Spinal cord (tissue), 10 donors: ENCODE measurements around the gene SLC35B3. TPM values are rescaled to one million over a fixed set of nuclear protein-coding genes. Genes with fewer than 3 reads are reported as not detected.
A peak's percentile ranks its signal among the peaks of the same experiment; 100 is the strongest.
"Not testable (repeated sequence)": the region's sequence is repeated elsewhere in the genome, so short reads cannot be mapped to it uniquely, and the experiment has no call there.

ENCODE experiments used
- DNase-seq, 6 donors: peaks; one replicate each; pipeline versions ENCODE4 v3.0.0 to v3.0.0-alpha.2; 2013 to 2015; ENCODE audit warnings: low spot score in 6 of 6, low read depth in 4 of 6
- H3K27ac ChIP-seq: one replicate; pipeline ENCODE4 v1.5.1; 2013; ENCODE audit warnings: low read depth, low read length, control low read depth
- H3K27me3 ChIP-seq: one replicate; pipeline ENCODE4 v1.6.1; 2013; ENCODE audit warnings: low read length; ENCODE audit not compliant: control insufficient read depth, insufficient read depth
- H3K36me3 ChIP-seq: one replicate; pipeline ENCODE4 v1.6.1; 2013; ENCODE audit warnings: low read length; ENCODE audit not compliant: control insufficient read depth, insufficient read depth
- H3K4me1 ChIP-seq: one replicate; pipeline ENCODE4 v1.6.1; 2013; ENCODE audit warnings: low read length; ENCODE audit not compliant: control insufficient read depth, insufficient read depth
- H3K4me3 ChIP-seq: one replicate; pipeline ENCODE4 v1.5.1; 2013; ENCODE audit warnings: low read depth, low read length, control low read depth
- H3K9me3 ChIP-seq: one replicate; pipeline ENCODE4 v1.6.1; 2013; ENCODE audit warnings: low read length; ENCODE audit not compliant: control insufficient read depth, insufficient read depth
- WGBS: methylation state at CpG from one replicate; pipeline ENCODE4 v1.1.5; 2013; ENCODE audit warnings: missing lambda C conversion rate; ENCODE audit not compliant: insufficient coverage; 5-methylcytosine and 5-hydroxymethylcytosine counted together
- polyA plus RNA-seq, 2 donors: library from polyadenylated mRNA; unstranded; fragments of 120-200 nt; gene quantifications; one replicate each; pipeline ENCODE4 v1.2.1, GENCODE V29; 2013; ENCODE audit not compliant: insufficient read length in 2 of 2
- total RNA-seq, 2 donors: library from RNA; depleted of rRNA in 1 of 2; stranded (reverse); fragments of 120-200 nt in 1 of 2; fragments of >200 nt in 1 of 2; gene quantifications; one replicate each; pipeline versions ENCODE4 v1.2.3 to v1.2.4, GENCODE V29; 2013 to 2014
- donor health status: healthy.

The SLC35B3 gene
- total and polyA plus RNA-seq, 4 donors, result 13.9 to 21.9 (median 19.8) TPM

DNA sequence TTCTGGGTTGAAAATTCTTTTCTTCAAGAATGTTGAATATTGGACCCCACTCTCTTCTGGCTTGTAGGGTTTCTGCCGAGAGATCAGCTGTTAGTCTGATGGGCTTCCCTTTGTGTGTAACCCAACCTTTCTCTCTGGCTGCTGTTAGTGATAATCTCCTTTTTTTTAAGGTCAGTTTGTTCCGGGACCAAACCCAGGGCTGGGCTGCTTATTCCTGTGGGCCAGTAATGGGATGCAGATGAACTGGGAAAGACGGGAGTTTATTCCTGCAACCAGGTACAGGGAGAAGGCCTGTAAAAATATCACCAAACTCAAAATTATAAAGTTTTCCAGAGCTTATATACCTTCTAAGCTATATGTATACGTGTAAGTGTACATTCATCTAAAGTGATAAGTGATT lies 10.6 kb upstream of the SLC35B3 start:
- not testable (repeated sequence) for H3K4me3 ChIP-seq, H3K9me3 ChIP-seq, H3K36me3 ChIP-seq, DNase-seq, H3K27me3 ChIP-seq, H3K27ac ChIP-seq, H3K4me1 ChIP-seq
- no CpG with 5 or more reads among the region's 4 CpGs for WGBS

DNA sequence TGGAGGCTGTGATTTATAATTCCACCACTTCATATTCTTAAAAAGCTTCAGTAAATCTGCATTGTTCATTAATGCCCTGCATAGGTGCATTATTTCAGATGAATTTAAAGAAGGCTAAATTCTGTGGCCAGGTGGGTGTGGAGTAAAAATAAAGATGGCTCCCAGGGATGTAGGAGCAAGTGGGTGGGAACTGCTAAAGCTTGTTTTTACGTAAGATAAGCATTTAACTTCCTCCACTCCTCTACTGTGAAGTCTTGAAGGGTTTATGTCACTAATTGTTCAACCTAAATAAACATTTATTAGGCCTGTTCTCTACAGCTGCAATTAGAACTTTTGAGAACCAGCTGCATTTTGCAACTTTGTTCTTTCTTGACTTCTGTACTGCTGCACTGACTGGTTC lies 6.8 kb upstream of the SLC35B3 start:
- Histone ChIP-seq H3K4me1 (no peaks in the 10 kb centered on the region), H3K27ac (no peak overlapping the region), H3K4me3 (no peak overlapping the region), H3K9me3 (no peaks in the 10 kb centered on the region), H3K27me3 (no peaks in the 10 kb centered on the region), H3K36me3 (no peaks in the 10 kb centered on the region)
- WGBS, result no CpG with 5 or more reads among the region's 1 CpG
- DNase-seq, result no peak

DNA sequence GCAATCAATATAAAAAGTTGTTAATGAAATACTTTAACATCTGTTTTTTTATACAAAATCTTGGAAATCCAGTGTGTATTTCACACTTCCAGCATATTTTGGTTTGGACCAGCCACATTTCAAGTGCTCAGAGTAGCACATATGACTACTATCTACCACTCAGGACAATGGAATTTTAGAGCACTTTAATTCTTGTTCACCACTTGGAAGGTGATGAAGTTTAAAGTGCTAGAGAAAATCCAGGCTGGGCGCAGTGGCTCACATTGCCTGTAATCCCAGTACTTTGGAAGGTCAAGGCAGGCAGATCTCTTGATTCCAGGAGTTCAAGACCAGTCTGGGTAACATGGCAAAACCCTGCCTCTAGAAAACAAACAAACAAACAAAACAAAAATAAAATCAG lies 6.1 kb upstream of the SLC35B3 start:
- no peaks in the 10 kb centered on the region for H3K27me3 ChIP-seq
- H3K9me3 ChIP-seq, result no peaks in the 10 kb centered on the region
- H3K4me1 ChIP-seq, result no peaks in the 10 kb centered on the region
- no peak overlapping the region for H3K4me3 ChIP-seq
- no peak for DNase-seq
- no peak overlapping the region for H3K27ac ChIP-seq
- no peaks in the 10 kb centered on the region for H3K36me3 ChIP-seq
- 100% methylated on average over 1 of the region's 1 CpG for WGBS

DNA sequence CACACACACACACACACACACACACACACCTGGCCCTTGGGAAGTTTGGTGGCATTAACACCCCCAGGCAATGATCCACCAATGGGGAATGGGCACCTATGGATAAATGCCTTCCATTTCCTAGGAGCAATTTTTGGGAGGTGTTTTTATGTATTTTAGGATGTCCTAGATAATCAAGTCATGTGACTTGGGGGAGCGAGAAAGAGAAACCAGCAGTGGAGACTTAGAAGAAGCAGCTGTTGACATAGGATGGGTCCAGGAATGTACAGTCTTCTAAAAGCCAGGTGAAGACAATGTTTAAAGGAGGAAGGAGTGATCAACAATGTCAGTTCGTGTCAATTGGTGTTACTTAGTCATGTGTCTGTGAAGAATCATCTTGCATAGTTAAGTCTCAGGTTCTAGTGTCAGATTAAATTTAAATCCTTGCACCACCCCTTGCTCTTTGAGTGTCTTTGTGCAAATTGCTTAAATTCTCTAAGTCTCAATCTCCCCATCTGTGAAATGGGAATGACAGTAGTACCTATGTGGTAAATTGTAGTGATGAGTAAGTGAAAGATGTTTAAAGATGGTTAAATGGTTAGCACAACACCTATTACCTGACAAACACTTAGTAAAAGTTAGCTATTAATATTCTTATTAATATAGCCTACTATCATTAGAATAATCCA lies 4.4 kb upstream of the SLC35B3 start:
- H3K27me3 ChIP-seq, result no peaks in the 10 kb centered on the region
- no peak for DNase-seq
- no peaks in the 10 kb centered on the region for H3K9me3 ChIP-seq
- no peak overlapping the region for H3K27ac ChIP-seq
- no peak overlapping the region for H3K4me3 ChIP-seq
- H3K4me1 ChIP-seq, result peaks cover 3% of the 10 kb centered on the region
- no peaks in the 10 kb centered on the region for H3K36me3 ChIP-seq
- 40% methylated on average over 2 of the region's 2 CpGs for WGBS

DNA sequence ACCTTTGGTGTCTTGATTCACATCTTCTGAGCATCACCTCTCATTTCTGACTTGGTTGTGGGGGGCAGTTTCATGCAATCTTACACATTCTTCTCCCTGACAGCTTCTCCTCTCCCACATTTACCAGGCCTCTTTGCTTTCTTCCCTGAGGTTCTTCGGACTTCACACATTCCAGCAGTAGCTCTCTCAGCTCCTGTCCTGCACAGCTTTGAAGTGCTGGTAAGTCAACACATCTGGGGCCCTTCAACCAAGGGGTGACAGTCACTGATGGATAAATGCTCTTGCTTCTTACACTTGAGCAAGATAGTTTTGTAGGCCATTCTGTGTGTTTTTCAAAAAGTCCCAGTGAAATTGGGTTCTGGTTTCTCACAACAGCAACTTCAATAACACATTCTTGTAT lies 2.5 kb upstream of the SLC35B3 start:
- no peaks in the 10 kb centered on the region for H3K9me3 ChIP-seq
- H3K36me3 ChIP-seq, result no peaks in the 10 kb centered on the region
- peaks cover 3% of the 10 kb centered on the region for H3K4me1 ChIP-seq
- no peaks in the 10 kb centered on the region for H3K27me3 ChIP-seq
- H3K4me3 ChIP-seq, result no peak overlapping the region
- no peak for DNase-seq
- 100% methylated on average over 1 of the region's 1 CpG for WGBS
- no peak overlapping the region for H3K27ac ChIP-seq

DNA sequence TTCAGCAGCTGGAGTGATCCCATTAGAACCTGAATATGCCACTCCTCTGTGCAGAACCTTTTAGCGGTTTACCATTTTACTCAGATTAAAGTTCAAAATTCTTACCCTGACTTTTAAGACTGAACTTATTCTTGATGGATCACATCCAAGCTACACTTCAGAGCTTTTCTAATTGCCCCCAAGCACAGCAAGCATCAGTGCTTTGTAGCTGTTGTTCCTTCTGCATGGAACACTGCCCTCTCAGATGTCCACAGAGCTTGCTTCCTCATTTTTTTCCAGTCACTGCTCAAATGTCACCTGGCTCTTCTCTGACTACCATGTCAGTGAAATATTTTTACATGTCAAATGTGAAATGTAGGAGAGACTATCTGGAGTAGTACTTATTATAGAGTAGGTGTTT lies 1.6 kb upstream of the SLC35B3 start:
- Histone ChIP-seq H3K36me3 (no peaks in the 10 kb centered on the region), H3K9me3 (no peaks in the 10 kb centered on the region), H3K27me3 (no peaks in the 10 kb centered on the region), H3K27ac (no peak overlapping the region), H3K4me3 (no peak overlapping the region), H3K4me1 (peaks cover 3% of the 10 kb centered on the region)
- DNase-seq, result no peak
- WGBS, result 100% methylated on average over 1 of the region's 1 CpG

DNA sequence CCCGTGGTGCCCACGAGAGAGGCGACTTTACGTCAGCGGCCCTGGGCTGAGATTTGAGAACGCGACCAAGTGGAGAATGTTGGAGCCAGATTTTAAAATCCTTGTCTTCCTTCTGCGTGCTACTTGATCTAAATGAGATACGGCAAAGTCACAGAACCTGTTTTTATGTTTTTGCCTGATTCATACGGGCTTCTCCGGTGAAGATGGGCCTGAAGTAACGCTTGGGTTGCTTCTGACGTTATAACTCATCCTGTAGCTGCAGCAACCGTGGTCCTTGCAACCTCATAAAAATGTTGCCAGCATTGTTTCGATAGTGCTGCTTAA lies 462 bp upstream of the SLC35B3 start:
- WGBS, result 29% methylated on average over 14 of the region's 15 CpGs

DNA sequence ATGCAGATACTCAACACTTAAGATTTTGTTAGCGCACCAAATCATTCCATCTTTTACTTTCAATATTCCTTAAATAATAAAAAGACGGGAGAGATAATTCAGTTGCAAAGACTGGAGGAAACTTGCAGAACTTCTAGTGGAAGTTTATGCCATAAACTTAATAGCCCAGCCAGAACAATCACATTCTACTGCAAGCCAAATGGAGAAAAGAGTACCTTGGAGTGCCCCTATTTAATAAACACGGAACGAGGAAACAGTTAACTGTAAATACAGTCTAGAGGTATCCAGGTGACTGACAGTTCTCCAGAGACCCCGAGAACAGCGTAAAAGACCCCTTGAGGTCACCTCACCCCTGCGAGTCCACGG lies 635 bp downstream of the SLC35B3 start:
- Histone ChIP-seq H3K27me3 (no peaks in the 10 kb centered on the region), H3K9me3 (no peaks in the 10 kb centered on the region), H3K4me3 (peak overlapping the region; percentile 95), H3K4me1 (peaks cover 3% of the 10 kb centered on the region), H3K27ac (peak overlapping the region; percentile 88), H3K36me3 (no peaks in the 10 kb centered on the region)
- DNase-seq, result no peak
- 0% methylated on average over 4 of the region's 8 CpGs for WGBS

More for the DNA sequence above, 462 bp upstream of the SLC35B3 start:
- Histone ChIP-seq H3K9me3 (no peaks in the 10 kb centered on the region), H3K4me3 (peak overlapping the region; percentile 95), H3K27ac (peak overlapping the region; percentile 85), H3K4me1 (peaks cover 3% of the 10 kb centered on the region), H3K36me3 (no peaks in the 10 kb centered on the region), H3K27me3 (no peaks in the 10 kb centered on the region)
- DNase-seq, result no peak

DNA sequence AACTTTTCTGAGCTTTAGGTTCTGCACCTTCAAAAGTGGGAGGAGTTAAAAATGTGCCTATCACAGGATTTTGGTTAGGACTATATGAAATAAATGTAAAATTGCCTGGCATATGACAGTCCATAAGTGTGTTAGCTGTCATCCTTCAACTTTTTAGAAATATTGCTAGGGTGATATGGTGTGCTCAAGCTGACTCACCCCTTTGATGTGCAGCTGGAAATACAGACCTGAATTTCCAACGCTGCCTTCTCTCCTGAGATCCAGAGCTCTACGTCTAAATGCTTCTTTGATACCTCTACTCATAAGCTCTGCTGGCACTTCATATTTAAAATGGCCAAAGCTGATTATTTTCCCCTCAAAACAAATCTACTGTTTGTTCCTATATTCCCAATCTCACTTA lies 2.7 kb downstream of the SLC35B3 start:
- H3K27me3 ChIP-seq, result no peaks in the 10 kb centered on the region
- no peak overlapping the region for H3K4me3 ChIP-seq
- no peak overlapping the region for H3K27ac ChIP-seq
- no peaks in the 10 kb centered on the region for H3K36me3 ChIP-seq
- no peaks in the 10 kb centered on the region for H3K9me3 ChIP-seq
- peaks cover 3% of the 10 kb centered on the region for H3K4me1 ChIP-seq
- DNase-seq, result no peak
- 93% methylated on average over 2 of the region's 2 CpGs for WGBS

DNA sequence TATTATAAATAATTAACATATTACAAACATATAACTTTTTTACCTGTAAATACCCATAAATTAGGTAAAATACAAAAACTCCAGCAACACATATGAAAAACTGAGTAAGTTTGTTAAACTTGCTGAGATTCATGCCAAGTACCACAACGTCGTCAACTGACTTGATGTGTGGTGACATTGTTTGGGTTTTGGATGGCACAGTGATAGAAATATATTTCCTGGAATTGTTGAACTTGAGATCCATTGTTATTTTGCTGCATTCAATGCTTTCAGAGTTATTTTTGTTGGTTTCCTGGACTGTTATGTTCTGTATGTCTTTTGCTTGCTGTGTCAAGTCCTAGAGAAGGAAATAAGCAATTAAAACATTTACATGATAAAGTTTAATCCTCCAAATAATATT lies 5.5 kb downstream of the SLC35B3 start:
- no peak overlapping the region for H3K4me3 ChIP-seq
- H3K27me3 ChIP-seq, result no peaks in the 10 kb centered on the region
- peaks cover 2% of the 10 kb centered on the region for H3K36me3 ChIP-seq
- H3K4me1 ChIP-seq, result no peaks in the 10 kb centered on the region
- no peak for DNase-seq
- no peaks in the 10 kb centered on the region for H3K9me3 ChIP-seq
- WGBS, result 100% methylated on average over 2 of the region's 2 CpGs
- no peak overlapping the region for H3K27ac ChIP-seq
